HEK293 (cell line): ENCODE results near the gene PAPSS2.

ENCODE experiments used
- CTCF ChIA-PET: fragments of 350-600 bp; formaldehyde crosslinking; extraction: SDS; loops from one replicate; lab custom pipeline; 2021; ENCODE audit warnings: antibody characterized with exemption; lab: Yijun Ruan, JAX
- POLR2A ChIA-PET: fragments of 300-600 bp; formaldehyde crosslinking; extraction: SDS; loops from one replicate; lab custom pipeline; 2020; ENCODE audit warnings: antibody characterized with exemption, inconsistent platforms; lab: Yijun Ruan, JAX
- H3K27ac ChIP-seq: fragments of 200-500 bp; sonication (Bioruptor generic); 2 replicates; pipeline ENCODE4 v1.5.1; 2014; ENCODE audit warnings: low read depth, low read length, control low read depth, inconsistent platforms; ENCODE audit errors: extremely low read depth
- H3K36me3 ChIP-seq, 2 experiments: fragments of 200-500 bp in 1 of 2; sonication (Bioruptor generic) in 1 of 2; 1 replicate in 1 of 2; 2 replicates in 1 of 2; pipeline ENCODE4 v1.5.1; 2014 to 2017; ENCODE audit warnings: inconsistent platforms in 2 of 2, low read length in 2 of 2; ENCODE audit not compliant: control insufficient read depth in 2 of 2, insufficient read depth in 1 of 2
- H3K4me1 ChIP-seq: fragments of 200-500 bp; sonication (Bioruptor generic); 2 replicates; pipeline ENCODE4 v1.5.1; 2014; ENCODE audit warnings: mild to moderate bottlenecking, low read length, inconsistent platforms; ENCODE audit not compliant: control insufficient read depth, insufficient read depth
- H3K4me3 ChIP-seq: 2 replicates; pipeline ENCODE4 v1.5.1; 2011; ENCODE audit warnings: low read depth, mild to moderate bottlenecking, control low read depth, low read length, moderate library complexity
- H3K9me3 ChIP-seq: fragments of 200-500 bp; sonication (Bioruptor generic); 2 replicates; pipeline ENCODE4 v1.5.1; 2014; ENCODE audit warnings: low read depth, low read length, inconsistent platforms; ENCODE audit not compliant: control insufficient read depth, insufficient read depth
- BCL11A ChIP-seq: fragments of 450-650 bp; formaldehyde crosslinking; IDR thresholded peaks from 2 replicates; pipeline ENCODE4 v1.5.1; 2016; ENCODE audit warnings: low read depth, missing biosample characterization, missing genetic modification characterization
- ELK4 ChIP-seq: IDR thresholded peaks from 2 replicates; pipeline ENCODE4 v1.6.1; 2011; ENCODE audit warnings: mild to moderate bottlenecking, low read depth, low read length, borderline replicate concordance
- GFI1B ChIP-seq: fragments of 450-650 bp; formaldehyde crosslinking; IDR thresholded peaks from 2 replicates; pipeline ENCODE4 v1.5.1; 2016; ENCODE audit warnings: missing biosample characterization, missing genetic modification characterization
- GLI4 ChIP-seq: fragments of 450-650 bp; formaldehyde crosslinking; IDR thresholded peaks from 2 replicates; pipeline ENCODE4 v1.5.1; 2016; ENCODE audit warnings: missing biosample characterization, missing genetic modification characterization
- INSM2 ChIP-seq: fragments of 450-650 bp; formaldehyde crosslinking; IDR thresholded peaks from 2 replicates; pipeline ENCODE4 v1.5.1; 2016; ENCODE audit warnings: missing biosample characterization, missing genetic modification characterization
- MYNN ChIP-seq: fragments of 450-650 bp; formaldehyde crosslinking; IDR thresholded peaks from 2 replicates; pipeline ENCODE4 v1.5.1; 2016; ENCODE audit warnings: missing biosample characterization, missing genetic modification characterization, borderline replicate concordance
- RBAK ChIP-seq: fragments of 450-650 bp; formaldehyde crosslinking; IDR thresholded peaks from 2 replicates; pipeline ENCODE4 v1.5.1; 2016; ENCODE audit warnings: missing biosample characterization, missing genetic modification characterization
- SP3 ChIP-seq: fragments of 450-650 bp; formaldehyde crosslinking; IDR thresholded peaks from 2 replicates; pipeline ENCODE4 v1.5.1; 2016; ENCODE audit warnings: missing biosample characterization, missing genetic modification characterization
- ZBTB44 ChIP-seq: fragments of 450-650 bp; IDR thresholded peaks from 2 replicates; pipeline ENCODE4 v1.5.1; 2018; ENCODE audit warnings: missing biosample characterization, mild to moderate bottlenecking, missing genetic modification characterization
- ZEB2 ChIP-seq: fragments of 450-650 bp; formaldehyde crosslinking; IDR thresholded peaks from 2 replicates; pipeline ENCODE4 v1.5.1; 2016; ENCODE audit warnings: missing biosample characterization, missing genetic modification characterization
- ZNF157 ChIP-seq: fragments of 450-650 bp; formaldehyde crosslinking; IDR thresholded peaks from 2 replicates; pipeline ENCODE4 v1.5.1; 2016; ENCODE audit warnings: missing biosample characterization, missing genetic modification characterization
- ZNF184 ChIP-seq: fragments of 450-650 bp; IDR thresholded peaks from 2 replicates; pipeline ENCODE4 v1.5.1; 2018; ENCODE audit warnings: missing biosample characterization, mild to moderate bottlenecking, missing genetic modification characterization
- ZNF423 ChIP-seq: fragments of 450-650 bp; formaldehyde crosslinking; IDR thresholded peaks from 2 replicates; pipeline ENCODE4 v1.5.1; 2016; ENCODE audit warnings: missing biosample characterization, missing genetic modification characterization
- ZNF571 ChIP-seq: fragments of 450-650 bp; formaldehyde crosslinking; IDR thresholded peaks from 2 replicates; pipeline ENCODE4 v1.5.0; 2017; ENCODE audit warnings: missing biosample characterization, missing genetic modification characterization
- ZNF629 ChIP-seq: fragments of 450-650 bp; formaldehyde crosslinking; IDR thresholded peaks from 2 replicates; pipeline ENCODE4 v1.5.1; 2017; ENCODE audit warnings: missing biosample characterization, missing genetic modification characterization
- ZNF747 ChIP-seq: fragments of 450-650 bp; formaldehyde crosslinking; IDR thresholded peaks from 2 replicates; pipeline ENCODE4 v1.5.1; 2016; ENCODE audit warnings: missing biosample characterization, missing genetic modification characterization
- ZNF768 ChIP-seq: fragments of 450-650 bp; formaldehyde crosslinking; IDR thresholded peaks from 2 replicates; pipeline ENCODE4 v1.5.1; 2018; ENCODE audit warnings: missing biosample characterization, mild to moderate bottlenecking, missing genetic modification characterization
- ZNF830 ChIP-seq: fragments of 450-650 bp; IDR thresholded peaks from 2 replicates; pipeline ENCODE4 v1.5.0; 2018; ENCODE audit warnings: missing biosample characterization, missing genetic modification characterization, low read depth, mild to moderate bottlenecking, moderate library complexity
- ZNF837 ChIP-seq: fragments of 450-650 bp; formaldehyde crosslinking; IDR thresholded peaks from 2 replicates; pipeline ENCODE4 v1.5.1; 2016; ENCODE audit warnings: missing biosample characterization, missing genetic modification characterization
- ZSCAN30 ChIP-seq: fragments of 450-650 bp; IDR thresholded peaks from 2 replicates; pipeline ENCODE4 v1.5.1; 2018; ENCODE audit warnings: missing biosample characterization, mild to moderate bottlenecking, missing genetic modification characterization, moderate library complexity
- TF ChIP-seq, protein P1 (sequence below): fragments of 450-650 bp; formaldehyde crosslinking; IDR thresholded peaks from 2 replicates; pipeline ENCODE4 v1.5.1; 2016; ENCODE audit warnings: missing biosample characterization, missing genetic modification characterization
- TF ChIP-seq, protein P2 (sequence below): fragments of 450-650 bp; formaldehyde crosslinking; IDR thresholded peaks from 2 replicates; pipeline ENCODE4 v1.5.1; 2017; ENCODE audit warnings: missing biosample characterization, missing genetic modification characterization

Gene PAPSS2

DNA sequence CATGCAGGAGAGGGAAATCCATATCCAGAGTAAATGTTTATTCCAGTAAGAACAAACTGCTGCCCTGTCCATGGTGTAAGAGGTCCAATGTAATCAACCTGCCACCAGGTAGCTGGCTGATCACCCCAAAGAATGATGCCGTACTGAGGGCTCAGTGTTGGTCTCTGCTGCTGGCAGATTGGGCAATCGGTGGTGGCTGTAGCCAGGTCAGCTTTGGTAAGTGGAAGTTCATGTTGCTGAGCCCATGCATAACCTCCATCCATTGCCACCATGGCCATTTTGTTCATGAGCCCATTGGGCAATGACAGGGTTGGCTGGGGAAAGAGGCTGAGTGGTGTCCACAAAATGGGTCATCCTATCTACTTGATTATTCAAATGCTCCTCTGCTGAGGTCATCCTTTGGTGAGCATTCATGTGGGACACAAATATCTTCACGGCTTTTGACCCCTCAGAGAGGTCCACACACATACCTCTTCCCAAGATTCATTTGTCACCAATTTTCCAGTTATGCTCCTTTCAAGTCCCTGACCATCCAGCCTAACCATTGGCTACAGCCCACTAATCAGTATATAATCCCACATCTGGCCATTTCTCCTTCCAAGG lies 23.3 kb upstream of the PAPSS2 start:
- H3K9me3 ChIP-seq, result no peaks in the 10 kb centered on the region
- no peak for TF ChIP-seq ZEB2 (tag by site-specific recombination)
- TF ChIP-seq, protein P1, sequence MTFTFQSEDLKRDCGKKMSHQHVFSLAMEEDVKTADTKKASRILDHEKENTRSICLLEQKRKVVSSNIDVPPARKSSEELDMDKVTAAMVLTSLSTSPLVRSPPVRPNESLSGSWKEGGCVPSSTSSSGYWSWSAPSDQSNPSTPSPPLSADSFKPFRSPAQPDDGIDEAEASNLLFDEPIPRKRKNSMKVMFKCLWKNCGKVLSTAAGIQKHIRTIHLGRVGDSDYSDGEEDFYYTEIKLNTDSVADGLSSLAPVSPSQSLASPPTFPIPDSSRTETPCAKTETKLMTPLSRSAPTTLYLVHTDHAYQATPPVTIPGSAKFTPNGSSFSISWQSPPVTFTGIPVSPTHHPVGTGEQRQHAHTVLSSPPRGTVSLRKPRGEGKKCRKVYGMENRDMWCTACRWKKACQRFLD (tag by site-specific recombination), result no peak
- no peak for TF ChIP-seq ZNF747 (tag by site-specific recombination)
- TF ChIP-seq ZNF837 (tag by site-specific recombination), result no peak
- TF ChIP-seq ZNF768 (tag by site-specific recombination), result no peak
- no peak for TF ChIP-seq ZNF830
- TF ChIP-seq RBAK (tag by site-specific recombination), result no peak
- TF ChIP-seq ZSCAN30 (tag by site-specific recombination), result no peak
- TF ChIP-seq, all 188 proteins: peak for 0
- Histone ChIP-seq H3K4me1 (no peaks in the 10 kb centered on the region), H3K4me3 (no peak overlapping the region), H3K27ac (no peak overlapping the region), H3K36me3 (no peaks in the 10 kb centered on the region)
- ChIA-PET CTCF (no interaction called here), POLR2A (no interaction called here)

DNA sequence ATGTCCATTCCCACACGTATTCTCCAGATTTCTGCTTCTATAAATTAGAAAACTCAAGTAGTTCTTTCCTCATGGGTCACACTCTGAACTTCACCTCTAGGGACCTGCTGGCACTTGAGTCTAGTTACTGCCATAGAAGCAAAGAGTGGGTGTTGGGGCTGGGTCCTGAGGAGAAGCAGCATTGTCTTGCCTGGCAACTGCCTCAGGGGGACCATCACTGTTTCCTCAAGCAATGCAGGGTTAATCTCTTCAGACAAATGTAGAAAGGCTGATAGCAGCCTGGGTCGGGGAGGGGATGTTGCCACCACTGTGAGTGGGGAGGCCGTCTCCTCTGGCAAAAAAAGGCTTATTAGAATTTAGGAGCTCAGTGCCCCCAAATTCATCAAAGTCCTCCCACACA lies 20.2 kb upstream of the PAPSS2 start:
- H3K4me3 ChIP-seq, result no peak overlapping the region
- no peaks in the 10 kb centered on the region for H3K36me3 ChIP-seq
- H3K27ac ChIP-seq, result no peak overlapping the region
- CTCF ChIA-PET, result no interaction called here
- H3K9me3 ChIP-seq, result no peaks in the 10 kb centered on the region
- no peak for TF ChIP-seq GLI4 (tag by site-specific recombination)
- no peak for TF ChIP-seq ZNF184
- TF ChIP-seq GFI1B, result no peak
- no peak for TF ChIP-seq INSM2 (tag by site-specific recombination)
- no peak for TF ChIP-seq ZNF157 (tag by site-specific recombination)
- TF ChIP-seq ZNF571 (tag by site-specific recombination), result no peak
- no peak for TF ChIP-seq ZNF423 (tag by site-specific recombination)
- no peak for TF ChIP-seq ZNF629 (tag by site-specific recombination)
- no peak for TF ChIP-seq MYNN (tag by site-specific recombination)
- TF ChIP-seq ZBTB44 (tag by site-specific recombination), result no peak
- no peak for TF ChIP-seq SP3 (tag by site-specific recombination)
- TF ChIP-seq BCL11A, result no peak
- TF ChIP-seq, protein P2, sequence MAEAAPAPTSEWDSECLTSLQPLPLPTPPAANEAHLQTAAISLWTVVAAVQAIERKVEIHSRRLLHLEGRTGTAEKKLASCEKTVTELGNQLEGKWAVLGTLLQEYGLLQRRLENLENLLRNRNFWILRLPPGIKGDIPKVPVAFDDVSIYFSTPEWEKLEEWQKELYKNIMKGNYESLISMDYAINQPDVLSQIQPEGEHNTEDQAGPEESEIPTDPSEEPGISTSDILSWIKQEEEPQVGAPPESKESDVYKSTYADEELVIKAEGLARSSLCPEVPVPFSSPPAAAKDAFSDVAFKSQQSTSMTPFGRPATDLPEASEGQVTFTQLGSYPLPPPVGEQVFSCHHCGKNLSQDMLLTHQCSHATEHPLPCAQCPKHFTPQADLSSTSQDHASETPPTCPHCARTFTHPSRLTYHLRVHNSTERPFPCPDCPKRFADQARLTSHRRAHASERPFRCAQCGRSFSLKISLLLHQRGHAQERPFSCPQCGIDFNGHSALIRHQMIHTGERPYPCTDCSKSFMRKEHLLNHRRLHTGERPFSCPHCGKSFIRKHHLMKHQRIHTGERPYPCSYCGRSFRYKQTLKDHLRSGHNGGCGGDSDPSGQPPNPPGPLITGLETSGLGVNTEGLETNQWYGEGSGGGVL (tag by site-specific recombination), result no peak
- no peak for TF ChIP-seq ELK4
- POLR2A ChIA-PET, result no interaction called here
- no peaks in the 10 kb centered on the region for H3K4me1 ChIP-seq
